ENCODE results near the gene SPAG17.

SPAG17 gene

GRCh38 chr1:118214866-118215265, 29.8 kb upstream of the SPAG17 start:
- no peak overlapping the region for H3K27ac ChIP-seq
- no peaks in the 10 kb centered on the region for H3K27me3 ChIP-seq (ENCODE audit: insufficient read depth, low read depth, severe bottlenecking)
- no peak overlapping the region for H3K4me3 ChIP-seq (ENCODE audit: low read depth, low read length)
- DNase-seq, result no peak
- H3K36me3 ChIP-seq, result no peaks in the 10 kb centered on the region
- TF ChIP-seq, protein P1, sequence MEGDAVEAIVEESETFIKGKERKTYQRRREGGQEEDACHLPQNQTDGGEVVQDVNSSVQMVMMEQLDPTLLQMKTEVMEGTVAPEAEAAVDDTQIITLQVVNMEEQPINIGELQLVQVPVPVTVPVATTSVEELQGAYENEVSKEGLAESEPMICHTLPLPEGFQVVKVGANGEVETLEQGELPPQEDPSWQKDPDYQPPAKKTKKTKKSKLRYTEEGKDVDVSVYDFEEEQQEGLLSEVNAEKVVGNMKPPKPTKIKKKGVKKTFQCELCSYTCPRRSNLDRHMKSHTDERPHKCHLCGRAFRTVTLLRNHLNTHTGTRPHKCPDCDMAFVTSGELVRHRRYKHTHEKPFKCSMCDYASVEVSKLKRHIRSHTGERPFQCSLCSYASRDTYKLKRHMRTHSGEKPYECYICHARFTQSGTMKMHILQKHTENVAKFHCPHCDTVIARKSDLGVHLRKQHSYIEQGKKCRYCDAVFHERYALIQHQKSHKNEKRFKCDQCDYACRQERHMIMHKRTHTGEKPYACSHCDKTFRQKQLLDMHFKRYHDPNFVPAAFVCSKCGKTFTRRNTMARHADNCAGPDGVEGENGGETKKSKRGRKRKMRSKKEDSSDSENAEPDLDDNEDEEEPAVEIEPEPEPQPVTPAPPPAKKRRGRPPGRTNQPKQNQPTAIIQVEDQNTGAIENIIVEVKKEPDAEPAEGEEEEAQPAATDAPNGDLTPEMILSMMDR (IDR thresholded peaks at IDR 0.05; ENCODE audit: low read depth, low read length), result no peak
- H3K9me3 ChIP-seq (ENCODE audit: severe bottlenecking), result no peaks in the 10 kb centered on the region

DNA sequence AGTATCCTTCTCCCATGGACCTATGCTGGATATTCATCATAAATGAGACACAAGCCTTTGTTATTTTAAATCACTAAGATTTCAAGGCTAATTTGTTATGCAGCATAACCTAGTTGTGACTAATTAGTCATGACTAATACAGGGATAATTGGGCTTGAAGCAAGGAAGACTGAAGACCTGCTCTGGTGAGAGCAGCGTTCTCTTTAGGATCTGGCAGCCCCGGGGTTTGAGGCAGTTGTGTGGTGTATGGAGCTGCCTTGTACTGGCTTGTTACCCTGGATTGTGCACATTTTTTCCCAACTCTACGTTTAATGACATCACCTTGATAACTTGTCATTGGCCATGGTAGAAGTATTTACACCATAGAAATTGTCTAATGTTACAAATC, 25.7 kb upstream of the SPAG17 start:
- no peak overlapping the region for H3K27ac ChIP-seq
- H3K4me3 ChIP-seq (ENCODE audit: low read depth, low read length), result no peak overlapping the region
- no peaks in the 10 kb centered on the region for H3K36me3 ChIP-seq
- H3K9me3 ChIP-seq (ENCODE audit: severe bottlenecking), result no peaks in the 10 kb centered on the region
- TF ChIP-seq, protein P1 (IDR thresholded peaks at IDR 0.05; ENCODE audit: low read depth, low read length), result no peak
- no peak for DNase-seq
- no peaks in the 10 kb centered on the region for H3K27me3 ChIP-seq (ENCODE audit: insufficient read depth, low read depth, severe bottlenecking)

- Histone ChIP-seq H3K27ac (no peak overlapping the region), H3K27me3 (ENCODE audit: insufficient read depth, low read depth, severe bottlenecking) (no peaks in the 10 kb centered on the region), H3K4me3 (ENCODE audit: low read depth, low read length) (no peak overlapping the region), H3K9me3 (ENCODE audit: severe bottlenecking) (no peaks in the 10 kb centered on the region), H3K36me3 (no peaks in the 10 kb centered on the region)
- no peak for DNase-seq
- TF ChIP-seq, protein P1 (IDR thresholded peaks at IDR 0.05; ENCODE audit: low read depth, low read length), result no peak
Observed at GRCh38 chr1:118210051-118210722, 25.2 kb upstream of the SPAG17 start.

DNA sequence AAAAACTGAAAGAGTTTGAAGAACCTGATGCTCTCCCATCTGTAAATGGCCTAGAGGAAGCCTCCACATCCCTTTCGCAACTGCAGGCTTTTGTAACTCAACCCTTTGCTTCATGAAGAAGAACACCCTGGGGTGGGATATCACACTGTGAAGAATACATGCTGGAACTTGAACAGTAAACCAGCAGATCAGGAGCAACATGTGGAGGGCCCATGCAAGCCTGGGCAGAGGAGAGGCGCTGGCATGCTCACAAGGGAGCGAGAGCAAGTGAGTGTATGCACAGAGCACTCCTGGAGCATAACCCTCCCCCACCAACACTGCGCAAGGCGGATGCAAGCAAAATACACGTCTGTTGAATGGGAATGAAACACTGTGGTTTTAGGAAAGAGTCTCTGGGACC, 24.6 kb upstream of the SPAG17 start:
- no peak overlapping the region for H3K27ac ChIP-seq
- H3K4me3 ChIP-seq (ENCODE audit: low read depth, low read length), result no peak overlapping the region
- no peaks in the 10 kb centered on the region for H3K9me3 ChIP-seq (ENCODE audit: severe bottlenecking)
- no peaks in the 10 kb centered on the region for H3K27me3 ChIP-seq (ENCODE audit: insufficient read depth, low read depth, severe bottlenecking)
- no peaks in the 10 kb centered on the region for H3K36me3 ChIP-seq
- TF ChIP-seq, protein P1 (IDR thresholded peaks at IDR 0.05; ENCODE audit: low read depth, low read length), result no peak
- DNase-seq, result no peak

DNA sequence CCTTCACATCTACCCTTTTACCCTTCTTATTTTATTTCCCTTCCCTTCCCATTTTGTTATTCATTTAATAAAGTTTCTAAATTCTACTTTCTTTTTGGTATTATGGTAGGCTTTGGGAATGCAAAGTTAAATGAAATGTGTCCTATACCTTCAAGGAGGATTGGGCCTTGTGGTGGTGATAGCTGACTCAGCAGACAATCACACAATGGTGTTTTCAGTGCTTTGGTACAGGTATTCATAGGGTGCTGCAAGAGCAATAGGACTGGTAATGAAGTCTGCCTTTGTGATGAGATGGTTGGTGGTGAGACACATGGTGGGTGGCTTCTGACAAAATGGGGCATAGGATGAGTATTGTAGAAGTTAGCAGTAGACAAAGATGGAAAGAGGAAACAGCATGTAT, 21.9 kb upstream of the SPAG17 start:
- no peak overlapping the region for H3K4me3 ChIP-seq (ENCODE audit: low read depth, low read length)
- no peaks in the 10 kb centered on the region for H3K27me3 ChIP-seq (ENCODE audit: insufficient read depth, low read depth, severe bottlenecking)
- DNase-seq, result no peak
- TF ChIP-seq, protein P1 (IDR thresholded peaks at IDR 0.05; ENCODE audit: low read depth, low read length), result no peak
- H3K36me3 ChIP-seq, result no peaks in the 10 kb centered on the region
- no peak overlapping the region for H3K27ac ChIP-seq
- no peaks in the 10 kb centered on the region for H3K9me3 ChIP-seq (ENCODE audit: severe bottlenecking)

DNA sequence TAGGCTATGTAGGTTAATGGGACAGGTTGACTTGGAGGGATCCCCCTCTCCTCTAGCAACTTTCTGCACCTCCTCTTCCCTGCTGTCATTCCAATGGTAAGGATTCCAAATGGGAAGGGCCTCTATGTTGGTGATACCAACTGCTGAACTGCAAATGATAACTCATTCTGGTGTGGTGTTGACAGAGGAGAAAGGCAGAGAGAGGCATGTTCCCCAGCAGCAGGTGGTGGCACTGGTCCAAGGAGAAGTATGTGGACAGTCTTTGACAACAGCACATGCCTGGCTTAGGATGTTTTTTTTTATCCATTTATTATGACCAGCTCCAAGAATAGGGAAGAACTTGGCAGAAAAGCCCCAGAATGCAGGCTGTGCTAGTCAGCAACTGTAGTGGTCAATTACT, 19.6 kb upstream of the SPAG17 start:
- DNase-seq, result no peak

More for the DNA sequence above, 19.6 kb upstream of the SPAG17 start:
- no peaks in the 10 kb centered on the region for H3K36me3 ChIP-seq
- TF ChIP-seq, protein P1 (IDR thresholded peaks at IDR 0.05; ENCODE audit: low read depth, low read length), result no peak
- no peak overlapping the region for H3K4me3 ChIP-seq (ENCODE audit: low read depth, low read length)
- peaks cover 2% of the 10 kb centered on the region for H3K27me3 ChIP-seq (ENCODE audit: insufficient read depth, low read depth, severe bottlenecking)
- H3K27ac ChIP-seq, result no peak overlapping the region
- no peaks in the 10 kb centered on the region for H3K9me3 ChIP-seq (ENCODE audit: severe bottlenecking)
